Mesendoderm (in vitro differentiated cells): Measurements from ENCODE around the gene ANO2.

Experiments used
- DNase-seq: peaks from one replicate; pipeline ENCODE4 v3.0.0; 2013
- H2AK5ac ChIP-seq: 2 replicates; pipeline ENCODE4 v1.6.1; 2013; ENCODE audit warnings: low read length, inconsistent platforms
- H2BK120ac ChIP-seq: 2 replicates; pipeline ENCODE4 v1.6.1; 2013; ENCODE audit warnings: low read depth, mild to moderate bottlenecking, low read length, moderate library complexity, mixed read lengths
- H2BK15ac ChIP-seq: replicated peaks from 2 replicates; pipeline ENCODE4 v1.6.1; 2013; ENCODE audit warnings: low read depth, mild to moderate bottlenecking, moderate library complexity
- H2BK5ac ChIP-seq: 2 replicates; pipeline ENCODE4 v1.6.1; 2013; ENCODE audit warnings: low read length, inconsistent platforms
- H3K18ac ChIP-seq: 2 replicates; pipeline ENCODE4 v1.6.1; 2013; ENCODE audit warnings: mild to moderate bottlenecking, low read length, mixed read lengths
- H3K23ac ChIP-seq: one replicate; pipeline ENCODE4 v1.6.1; 2013; ENCODE audit warnings: low read length
- H3K27ac ChIP-seq: 2 replicates; pipeline ENCODE4 v1.5.1; 2013; ENCODE audit warnings: low read depth, mild to moderate bottlenecking, inconsistent platforms, low read length, moderate library complexity
- H3K27me3 ChIP-seq: 2 replicates; pipeline ENCODE4 v1.6.1; 2013; ENCODE audit warnings: low read length, control low read depth, mild to moderate bottlenecking, inconsistent platforms; ENCODE audit not compliant: insufficient read depth, poor library complexity
- H3K36me3 ChIP-seq: 2 replicates; pipeline ENCODE4 v1.6.1; 2013; ENCODE audit warnings: low read length, inconsistent platforms; ENCODE audit not compliant: control insufficient read depth, insufficient read depth
- H3K4ac ChIP-seq: one replicate; pipeline ENCODE4 v1.6.1; 2013; ENCODE audit warnings: low read depth, mild to moderate bottlenecking, low read length, moderate library complexity
- H3K4me1 ChIP-seq: 2 replicates; pipeline ENCODE4 v1.6.1; 2013; ENCODE audit warnings: low read depth, low read length, inconsistent platforms; ENCODE audit not compliant: control insufficient read depth
- H3K4me2 ChIP-seq: 2 replicates; pipeline ENCODE4 v1.6.1; 2013; ENCODE audit warnings: low read length
- H3K4me3 ChIP-seq: 2 replicates; pipeline ENCODE4 v1.5.1; 2013; ENCODE audit warnings: mild to moderate bottlenecking, low read length
- H3K56ac ChIP-seq: one replicate; pipeline ENCODE4 v1.6.1; 2013; ENCODE audit warnings: low read length
- H3K79me1 ChIP-seq: 2 replicates; pipeline ENCODE4 v1.6.1; 2013; ENCODE audit warnings: low read length, inconsistent platforms
- H3K79me2 ChIP-seq: 2 replicates; pipeline ENCODE4 v1.6.1; 2013; ENCODE audit warnings: mild to moderate bottlenecking, low read length; ENCODE audit not compliant: control insufficient read depth, insufficient read depth
- H3K9ac ChIP-seq: 2 replicates; pipeline ENCODE4 v1.6.1; 2013; ENCODE audit warnings: low read length, inconsistent platforms
- H4K5ac ChIP-seq: one replicate; pipeline ENCODE4 v1.6.1; 2013; ENCODE audit warnings: low read length
- H4K8ac ChIP-seq: one replicate; pipeline ENCODE4 v1.6.1; 2013; ENCODE audit warnings: low read depth, mild to moderate bottlenecking, control low read depth, low read length, moderate library complexity
- WGBS: extraction: QIAGEN DNeasy Blood & Tissue Kit; methylation state at CpG from one replicate; pipeline ENCODE4 v1.1.7; 2013; ENCODE audit warnings: low lambda C conversion rate, missing lambda C conversion rate; ENCODE audit not compliant: insufficient coverage; ENCODE audit errors: extremely low coverage; 5-methylcytosine and 5-hydroxymethylcytosine counted together

The ANO2 gene

DNA sequence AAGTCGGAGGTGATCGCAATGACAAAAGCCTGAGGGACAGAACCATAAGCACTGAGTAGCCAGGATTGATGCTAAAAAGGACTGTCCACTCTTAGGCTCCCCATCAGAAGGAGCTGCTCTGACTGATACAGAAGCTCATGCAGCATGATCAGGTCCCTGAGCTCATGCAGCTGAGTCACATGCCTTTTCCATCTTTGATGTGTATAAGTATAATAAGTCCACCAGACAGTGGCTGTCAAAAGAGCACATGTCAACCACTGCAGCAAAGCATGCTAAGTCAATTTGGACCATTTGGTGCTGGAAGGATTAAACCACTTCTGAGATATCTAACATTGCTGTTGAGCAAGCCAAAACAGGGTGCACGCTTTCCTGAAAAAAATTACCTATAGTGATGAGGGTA is 369.1 kb downstream of the ANO2 start:
- no CpG with 5 or more reads among the region's 3 CpGs for WGBS
- H4K8ac ChIP-seq, result no peak overlapping the region
- no peak overlapping the region for H3K9ac ChIP-seq
- no peak overlapping the region for H3K18ac ChIP-seq
- H3K4me1 ChIP-seq, result peaks cover 4% of the 10 kb centered on the region
- no peaks in the 10 kb centered on the region for H3K79me2 ChIP-seq
- H3K27ac ChIP-seq, result no peak overlapping the region
- H3K36me3 ChIP-seq, result no peaks in the 10 kb centered on the region
- no peaks in the 10 kb centered on the region for H3K27me3 ChIP-seq
- H2BK120ac ChIP-seq, result no peak overlapping the region
- no peak overlapping the region for H4K5ac ChIP-seq
- DNase-seq, result no peak
- H3K4me3 ChIP-seq, result no peak overlapping the region
- H3K4me2 ChIP-seq, result no peak overlapping the region
- H2AK5ac ChIP-seq, result no peak overlapping the region
- H3K79me1 ChIP-seq, result no peaks in the 10 kb centered on the region
- H3K4ac ChIP-seq, result no peak overlapping the region
- H3K56ac ChIP-seq, result no peak overlapping the region
- H3K23ac ChIP-seq, result no peak overlapping the region
- no peak overlapping the region for H2BK5ac ChIP-seq
- H2BK15ac ChIP-seq, result no peak overlapping the region

DNA sequence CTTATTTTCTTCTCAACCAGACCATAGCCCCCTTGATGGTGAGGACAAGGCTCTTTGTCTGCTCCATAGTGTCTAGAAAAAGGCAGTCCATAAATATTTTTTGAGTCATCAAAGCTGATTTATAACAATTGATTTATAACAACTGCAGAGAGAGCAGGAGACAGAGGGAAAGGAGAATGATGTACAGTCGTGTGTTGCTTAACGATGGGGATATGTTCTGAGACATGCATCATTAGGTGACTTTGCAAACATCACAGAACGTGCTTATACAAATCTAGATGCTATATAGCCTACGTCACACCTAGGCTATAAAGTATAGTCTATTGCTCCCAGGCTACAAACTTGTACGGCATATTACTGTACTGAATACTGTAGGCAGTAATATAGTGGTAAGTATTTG is 369.8 kb downstream of the ANO2 start:
- Histone ChIP-seq H3K18ac (no peak overlapping the region), H2BK120ac (no peak overlapping the region), H3K27me3 (no peaks in the 10 kb centered on the region), H3K4ac (no peak overlapping the region), H2BK5ac (no peak overlapping the region), H3K79me2 (no peaks in the 10 kb centered on the region), H2BK15ac (no peak overlapping the region), H3K9ac (no peak overlapping the region), H3K36me3 (no peaks in the 10 kb centered on the region), H3K27ac (no peak overlapping the region), H4K5ac (no peak overlapping the region), H3K4me3 (no peak overlapping the region), H3K56ac (no peak overlapping the region), H2AK5ac (no peak overlapping the region), H3K79me1 (no peaks in the 10 kb centered on the region), H3K4me1 (peaks cover 4% of the 10 kb centered on the region), H3K23ac (no peak overlapping the region), H3K4me2 (no peak overlapping the region), H4K8ac (no peak overlapping the region)
- no peak for DNase-seq
- WGBS, result no CpG with 5 or more reads among the region's 5 CpGs

DNA sequence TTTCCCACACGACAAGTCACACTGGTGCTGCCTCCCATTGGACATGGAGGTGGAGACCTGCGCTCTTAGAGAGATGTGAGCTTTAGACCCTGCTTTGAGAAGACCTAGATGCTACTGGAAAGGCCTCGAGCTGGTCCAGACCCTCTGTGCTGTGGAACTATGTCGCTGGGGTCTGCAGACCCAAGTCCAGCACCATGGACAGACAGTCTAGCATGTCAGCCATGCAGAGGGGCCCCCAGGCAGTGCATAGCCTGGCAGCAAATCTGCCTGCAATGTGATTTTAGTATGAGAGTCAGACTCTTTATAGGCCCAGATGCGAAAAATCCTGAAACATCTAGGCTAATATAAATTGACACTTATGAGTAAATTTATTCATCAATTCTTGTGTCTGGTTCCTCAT is 371.7 kb downstream of the ANO2 start:
- no peaks in the 10 kb centered on the region for H3K79me1 ChIP-seq
- peaks cover 8% of the 10 kb centered on the region for H3K4me1 ChIP-seq
- no CpG with 5 or more reads among the region's 5 CpGs for WGBS
- no peak overlapping the region for H4K8ac ChIP-seq
- H3K27ac ChIP-seq, result no peak overlapping the region
- H2AK5ac ChIP-seq, result no peak overlapping the region
- no peak for DNase-seq
- H2BK15ac ChIP-seq, result no peak overlapping the region
- H3K18ac ChIP-seq, result no peak overlapping the region
- no peak overlapping the region for H3K9ac ChIP-seq
- no peaks in the 10 kb centered on the region for H3K79me2 ChIP-seq
- H3K36me3 ChIP-seq, result no peaks in the 10 kb centered on the region
- H3K4me3 ChIP-seq, result no peak overlapping the region
- no peak overlapping the region for H2BK5ac ChIP-seq
- no peak overlapping the region for H4K5ac ChIP-seq
- no peaks in the 10 kb centered on the region for H3K27me3 ChIP-seq
- H3K56ac ChIP-seq, result no peak overlapping the region
- H3K4me2 ChIP-seq, result no peak overlapping the region
- H3K4ac ChIP-seq, result no peak overlapping the region
- H2BK120ac ChIP-seq, result no peak overlapping the region
- no peak overlapping the region for H3K23ac ChIP-seq

DNA sequence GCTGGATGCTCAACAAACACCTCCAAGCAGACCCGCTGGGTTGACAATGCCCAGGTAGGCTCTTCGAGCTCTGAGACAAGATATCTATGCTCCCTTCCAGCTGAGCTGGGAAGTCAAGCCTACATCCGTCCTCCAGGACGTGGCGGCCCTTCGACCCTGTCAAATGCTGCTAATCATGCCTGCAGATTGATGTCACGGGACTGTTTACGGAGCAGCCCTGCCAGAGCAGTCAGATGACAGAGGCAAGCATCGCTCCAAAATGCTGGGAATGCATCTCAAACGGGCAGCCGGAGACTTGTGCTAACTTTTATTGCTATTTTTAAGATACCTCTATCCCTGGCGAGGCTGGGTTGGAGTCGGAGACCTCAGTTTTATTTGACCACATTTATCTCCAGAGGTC is 373.9 kb downstream of the ANO2 start:
- no peak overlapping the region for H4K8ac ChIP-seq
- DNase-seq, result no peak
- no CpG with 5 or more reads among the region's 13 CpGs for WGBS

DNA sequence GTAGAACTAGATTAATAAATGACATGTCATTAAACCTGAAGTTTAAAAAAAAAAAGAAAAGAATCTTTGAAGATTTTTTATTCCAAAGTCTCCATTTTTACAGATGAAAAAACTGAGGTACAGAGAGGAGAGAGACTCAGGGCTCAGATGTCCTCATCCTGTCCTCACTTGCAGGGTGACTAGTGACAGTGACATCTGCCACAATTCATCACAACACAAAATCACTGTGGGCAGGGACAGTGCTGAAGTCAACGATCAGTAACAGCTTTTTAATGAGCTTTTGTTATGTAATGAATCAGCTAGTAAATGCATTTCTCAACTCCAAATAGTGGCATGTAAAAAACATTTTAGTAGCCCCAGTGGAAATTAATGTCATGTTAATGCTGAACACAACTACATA is 374.6 kb downstream of the ANO2 start:
- no CpG with 5 or more reads among the region's 1 CpG for WGBS
- H3K9ac ChIP-seq, result no peak overlapping the region

More for the DNA sequence above, 373.9 kb downstream of the ANO2 start:
- H2AK5ac ChIP-seq, result no peak overlapping the region
- H3K27ac ChIP-seq, result no peak overlapping the region
- no peaks in the 10 kb centered on the region for H3K79me2 ChIP-seq
- no peak overlapping the region for H4K5ac ChIP-seq
- no peak overlapping the region for H2BK5ac ChIP-seq
- no peak overlapping the region for H2BK120ac ChIP-seq
- H3K4me3 ChIP-seq, result no peak overlapping the region
- H3K23ac ChIP-seq, result no peak overlapping the region
- no peaks in the 10 kb centered on the region for H3K36me3 ChIP-seq
- no peak overlapping the region for H2BK15ac ChIP-seq
- H3K4me2 ChIP-seq, result no peak overlapping the region
- no peak overlapping the region for H3K56ac ChIP-seq
- H3K4ac ChIP-seq, result no peak overlapping the region
- no peaks in the 10 kb centered on the region for H3K79me1 ChIP-seq
- H3K18ac ChIP-seq, result no peak overlapping the region
- H3K4me1 ChIP-seq, result peaks cover 3% of the 10 kb centered on the region
- H3K9ac ChIP-seq, result no peak overlapping the region
- H3K27me3 ChIP-seq, result no peaks in the 10 kb centered on the region

DNA sequence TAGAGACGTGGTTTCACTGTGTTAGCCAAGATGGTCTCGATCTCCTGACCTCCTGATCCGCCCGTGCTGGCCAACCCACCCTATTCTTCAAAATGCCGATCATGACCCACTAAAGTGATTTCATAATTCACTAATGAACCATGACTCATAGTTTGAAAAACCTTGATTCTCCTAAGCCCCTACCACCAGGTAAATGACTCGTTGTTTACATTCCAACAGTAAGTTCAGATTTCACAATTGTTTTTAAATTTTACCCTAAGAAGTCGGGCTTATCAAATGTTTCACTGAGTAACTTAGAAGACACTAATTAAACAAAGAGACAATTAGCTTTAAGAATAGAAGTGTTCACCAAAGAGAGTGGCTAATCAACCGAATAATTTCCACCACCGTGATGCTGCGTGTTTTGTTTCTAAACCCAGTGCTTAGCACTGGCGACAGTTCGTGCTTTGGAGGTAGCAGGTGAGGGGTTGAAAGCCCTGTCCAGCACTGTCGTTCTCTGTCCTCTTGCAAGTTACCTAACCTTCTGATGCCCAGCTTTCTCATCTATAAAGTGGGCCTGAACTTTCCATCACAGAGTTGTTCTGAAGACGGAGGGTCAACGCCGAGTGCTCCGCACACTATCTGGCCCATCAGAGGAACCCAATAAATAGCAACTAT is 376.6 kb downstream of the ANO2 start:
- no peak overlapping the region for H3K9ac ChIP-seq
- H3K79me2 ChIP-seq, result no peaks in the 10 kb centered on the region
- no peak overlapping the region for H2BK120ac ChIP-seq
- peak; percentile 55 for DNase-seq
- peaks cover 3% of the 10 kb centered on the region for H3K4me1 ChIP-seq
- no peak overlapping the region for H3K4ac ChIP-seq
- no peak overlapping the region for H2BK15ac ChIP-seq
- H4K8ac ChIP-seq, result no peak overlapping the region
- H3K4me3 ChIP-seq, result no peak overlapping the region
- H3K23ac ChIP-seq, result no peak overlapping the region
- no peaks in the 10 kb centered on the region for H3K36me3 ChIP-seq
- H3K18ac ChIP-seq, result no peak overlapping the region
- no peak overlapping the region for H3K56ac ChIP-seq
- H3K27ac ChIP-seq, result no peak overlapping the region
- no peak overlapping the region for H4K5ac ChIP-seq
- no peak overlapping the region for H3K4me2 ChIP-seq
- H2AK5ac ChIP-seq, result no peak overlapping the region
- no peaks in the 10 kb centered on the region for H3K79me1 ChIP-seq
- no peak overlapping the region for H2BK5ac ChIP-seq
- H3K27me3 ChIP-seq, result no peaks in the 10 kb centered on the region
- WGBS, result no CpG with 5 or more reads among the region's 17 CpGs

More for the DNA sequence above, 374.6 kb downstream of the ANO2 start:
- Histone ChIP-seq H4K8ac (no peak overlapping the region), H2BK5ac (no peak overlapping the region), H3K27me3 (no peaks in the 10 kb centered on the region), H3K4me1 (peaks cover 3% of the 10 kb centered on the region), H3K79me2 (no peaks in the 10 kb centered on the region), H3K36me3 (no peaks in the 10 kb centered on the region), H3K79me1 (no peaks in the 10 kb centered on the region), H4K5ac (no peak overlapping the region), H2BK120ac (no peak overlapping the region), H3K23ac (no peak overlapping the region), H3K4me2 (no peak overlapping the region), H3K4ac (no peak overlapping the region), H3K56ac (no peak overlapping the region), H3K4me3 (no peak overlapping the region), H2BK15ac (no peak overlapping the region), H3K27ac (no peak overlapping the region), H2AK5ac (no peak overlapping the region), H3K18ac (no peak overlapping the region)
- no peak for DNase-seq
